GM18867 (cell line): ENCODE measurements around the gene PPFIBP1.
"Not testable (repeated sequence)": the region's sequence is repeated elsewhere in the genome, so short reads cannot be mapped to it uniquely, and the experiment has no call there.

Source experiments
- ATAC-seq: cut with Tn5 transposase; IDR thresholded peaks from one replicate; pipeline ENCODE4 v1.9.1; 2021; ENCODE audit warnings: mild to moderate bottlenecking, moderate library complexity; ENCODE audit not compliant: unreplicated experiment

PPFIBP1 gene

GRCh38 chr12:27588776-27589175 lies 64.8 kb downstream of the PPFIBP1 start:
- no peak for ATAC-seq

GRCh38 chr12:27589419-27589818 lies 65.4 kb downstream of the PPFIBP1 start:
- ATAC-seq = no peak

- ATAC-seq = not testable (repeated sequence)
Observed at GRCh38 chr12:27591698-27592097, 67.7 kb downstream of the PPFIBP1 start.

- ATAC-seq = peak; percentile 72
Observed at GRCh38 chr12:27592548-27592947, 68.5 kb downstream of the PPFIBP1 start.

GRCh38 chr12:27593266-27593665 lies 69.3 kb downstream of the PPFIBP1 start:
- no peak for ATAC-seq

GRCh38 chr12:27595231-27595642 lies 71.2 kb downstream of the PPFIBP1 start:
- no peak for ATAC-seq

- not testable (repeated sequence) for ATAC-seq
Observed at GRCh38 chr12:27598866-27599265, 74.9 kb downstream of the PPFIBP1 start.

GRCh38 chr12:27601056-27601828 lies 77.2 kb downstream of the PPFIBP1 start:
- ATAC-seq = not testable (repeated sequence)

GRCh38 chr12:27602516-27602915 lies 78.5 kb downstream of the PPFIBP1 start:
- no peak for ATAC-seq

- no peak for ATAC-seq
Observed at GRCh38 chr12:27604431-27604830, 80.4 kb downstream of the PPFIBP1 start.

GRCh38 chr12:27606986-27607385 lies 83.0 kb downstream of the PPFIBP1 start:
- no peak for ATAC-seq

GRCh38 chr12:27607591-27607990 lies 83.6 kb downstream of the PPFIBP1 start:
- ATAC-seq = no peak

GRCh38 chr12:27608890-27609289 lies 84.9 kb downstream of the PPFIBP1 start:
- no peak for ATAC-seq

- no peak for ATAC-seq
Observed at GRCh38 chr12:27610374-27610773, 86.4 kb downstream of the PPFIBP1 start.

- no peak for ATAC-seq
Observed at GRCh38 chr12:27614386-27614785, 90.4 kb downstream of the PPFIBP1 start.

GRCh38 chr12:27614866-27615265 lies 90.9 kb downstream of the PPFIBP1 start:
- ATAC-seq = no peak

- ATAC-seq = no peak
Observed at GRCh38 chr12:27615331-27615891, 91.4 kb downstream of the PPFIBP1 start.

GRCh38 chr12:27616356-27617142 lies 92.5 kb downstream of the PPFIBP1 start:
- ATAC-seq = no peak

GRCh38 chr12:27618836-27619235 lies 94.8 kb downstream of the PPFIBP1 start:
- no peak for ATAC-seq

GRCh38 chr12:27619308-27619707 lies 95.3 kb downstream of the PPFIBP1 start:
- no peak for ATAC-seq

- no peak for ATAC-seq
Observed at GRCh38 chr12:27620121-27620520, 96.1 kb downstream of the PPFIBP1 start.
